BE2C (cell line): ENCODE measurements around the gene XXYLT1.

ENCODE experiments used
- DNase-seq: peaks from one replicate; pipeline ENCODE4 v3.0.0-alpha.2; 2020
- H3K27me3 ChIP-seq: fragments of 250-450 bp; sonication (Bioruptor Pico); 2 replicates; pipeline ENCODE4 v1.5.1; 2020; ENCODE audit warnings: mild to moderate bottlenecking
- H3K36me3 ChIP-seq: fragments of 250-450 bp; sonication (Bioruptor Pico); 2 replicates; pipeline ENCODE4 v1.5.1; 2020; ENCODE audit warnings: mild to moderate bottlenecking
- H3K4me1 ChIP-seq: fragments of 250-450 bp; sonication (Bioruptor Pico); 2 replicates; pipeline ENCODE4 v1.5.1; 2020
- H3K4me3 ChIP-seq: 2 replicates; pipeline ENCODE4 v1.5.1; 2011; ENCODE audit warnings: low read depth, low read length
- H3K9me3 ChIP-seq: fragments of 250-450 bp; sonication (Bioruptor Pico); 2 replicates; pipeline ENCODE4 v1.5.1; 2020
- TF ChIP-seq, protein P1 (sequence below): IDR thresholded peaks from 2 replicates; pipeline ENCODE4 v1.5.1; 2012; ENCODE audit warnings: mild to moderate bottlenecking, low read depth, low read length

The XXYLT1 gene

DNA sequence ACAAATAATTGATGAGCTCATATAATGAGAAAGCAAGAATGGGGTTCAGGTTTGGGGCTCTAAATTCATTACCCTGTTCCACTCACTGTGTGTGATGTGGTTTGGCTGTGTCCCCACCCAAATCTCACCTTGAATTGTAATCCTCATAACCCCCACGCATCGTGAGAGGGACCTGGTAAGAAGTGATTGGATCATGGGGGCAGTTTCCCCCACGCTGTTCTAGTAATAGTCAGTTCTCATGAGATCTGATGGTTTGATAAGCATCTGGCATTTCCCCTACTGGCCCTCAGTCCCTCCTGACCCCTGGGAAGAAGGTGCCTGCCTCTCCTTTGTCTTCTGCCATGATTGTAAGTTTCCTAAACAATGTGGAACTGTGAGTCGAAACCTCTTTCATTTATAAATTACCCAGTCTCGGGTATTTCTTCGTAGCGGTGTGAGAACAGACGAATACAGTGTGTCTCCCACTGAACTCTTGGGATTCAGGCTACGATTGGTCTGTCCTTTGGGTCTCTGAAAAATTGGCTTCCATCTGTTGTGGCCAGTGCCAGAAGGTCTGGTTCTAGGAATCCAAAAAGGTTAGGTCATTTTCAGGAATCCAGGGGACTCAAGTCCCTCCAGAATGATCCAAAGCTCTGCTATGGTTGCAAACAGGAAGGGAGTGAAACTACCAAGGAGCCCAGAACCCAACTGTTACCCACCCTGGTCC lies 87.7 kb downstream of the XXYLT1 start:
- DNase-seq: no peak
- no peak overlapping the region for H3K4me3 ChIP-seq
- H3K27me3 ChIP-seq: no peaks in the 10 kb centered on the region
- peaks cover 28% of the 10 kb centered on the region for H3K4me1 ChIP-seq
- no peaks in the 10 kb centered on the region; the same call in 1 of the 2 replicates for H3K36me3 ChIP-seq
- TF ChIP-seq, protein P1, sequence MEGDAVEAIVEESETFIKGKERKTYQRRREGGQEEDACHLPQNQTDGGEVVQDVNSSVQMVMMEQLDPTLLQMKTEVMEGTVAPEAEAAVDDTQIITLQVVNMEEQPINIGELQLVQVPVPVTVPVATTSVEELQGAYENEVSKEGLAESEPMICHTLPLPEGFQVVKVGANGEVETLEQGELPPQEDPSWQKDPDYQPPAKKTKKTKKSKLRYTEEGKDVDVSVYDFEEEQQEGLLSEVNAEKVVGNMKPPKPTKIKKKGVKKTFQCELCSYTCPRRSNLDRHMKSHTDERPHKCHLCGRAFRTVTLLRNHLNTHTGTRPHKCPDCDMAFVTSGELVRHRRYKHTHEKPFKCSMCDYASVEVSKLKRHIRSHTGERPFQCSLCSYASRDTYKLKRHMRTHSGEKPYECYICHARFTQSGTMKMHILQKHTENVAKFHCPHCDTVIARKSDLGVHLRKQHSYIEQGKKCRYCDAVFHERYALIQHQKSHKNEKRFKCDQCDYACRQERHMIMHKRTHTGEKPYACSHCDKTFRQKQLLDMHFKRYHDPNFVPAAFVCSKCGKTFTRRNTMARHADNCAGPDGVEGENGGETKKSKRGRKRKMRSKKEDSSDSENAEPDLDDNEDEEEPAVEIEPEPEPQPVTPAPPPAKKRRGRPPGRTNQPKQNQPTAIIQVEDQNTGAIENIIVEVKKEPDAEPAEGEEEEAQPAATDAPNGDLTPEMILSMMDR: no peak
- H3K9me3 ChIP-seq: no peaks in the 10 kb centered on the region

DNA sequence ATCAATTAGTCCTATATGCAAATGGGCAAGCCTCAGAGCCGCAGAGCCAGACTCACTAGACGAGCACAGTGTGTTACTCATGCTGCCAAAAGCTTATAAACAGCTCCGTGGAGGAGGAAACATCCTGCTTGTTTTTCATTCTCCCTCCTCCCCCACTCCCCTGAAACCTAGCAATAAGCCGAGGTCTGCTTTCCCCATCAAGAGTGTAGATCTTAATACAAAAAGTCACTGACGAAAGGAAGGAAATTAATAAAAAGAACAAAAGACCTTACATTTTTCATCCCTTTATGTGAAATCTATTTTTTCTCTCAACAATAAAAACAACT lies 88.5 kb downstream of the XXYLT1 start:
- H3K27me3 ChIP-seq: no peaks in the 10 kb centered on the region
- H3K36me3 ChIP-seq: no peaks in the 10 kb centered on the region; the same call in 1 of the 2 replicates
- H3K4me3 ChIP-seq: no peak overlapping the region
- H3K4me1 ChIP-seq: peaks cover 23% of the 10 kb centered on the region
- H3K9me3 ChIP-seq: no peaks in the 10 kb centered on the region
- DNase-seq: no peak
- TF ChIP-seq, protein P1: no peak

GRCh38 chr3:195181741-195182469 lies 89.1 kb downstream of the XXYLT1 start:
- TF ChIP-seq, protein P1: no peak
- Histone ChIP-seq H3K4me3 (no peak overlapping the region), H3K4me1 (peaks cover 23% of the 10 kb centered on the region), H3K27me3 (no peaks in the 10 kb centered on the region), H3K9me3 (no peaks in the 10 kb centered on the region), H3K36me3 (no peaks in the 10 kb centered on the region; the same call in 1 of the 2 replicates)
- no peak for DNase-seq

DNA sequence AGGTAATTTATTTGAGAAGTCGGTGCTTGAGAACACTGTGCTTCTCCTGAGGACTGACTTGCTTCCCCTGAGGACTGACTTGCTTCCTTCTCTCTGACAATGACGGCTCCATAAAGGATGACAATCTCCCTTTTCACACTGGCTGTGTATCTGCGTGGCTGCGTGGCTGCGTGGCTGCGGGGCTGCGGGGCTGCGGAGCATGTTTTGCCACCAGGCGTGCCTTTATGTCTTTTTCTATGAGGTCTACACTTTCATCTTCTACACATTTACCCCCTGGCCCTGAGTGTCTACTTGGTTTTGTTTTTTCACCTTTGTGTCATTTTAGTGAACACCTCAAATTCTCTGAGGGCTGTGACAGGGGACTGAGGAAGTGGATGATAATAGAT lies 89.9 kb downstream of the XXYLT1 start:
- TF ChIP-seq, protein P1: no peak
- no peak for DNase-seq
- no peaks in the 10 kb centered on the region for H3K27me3 ChIP-seq
- no peaks in the 10 kb centered on the region; the same call in 1 of the 2 replicates for H3K36me3 ChIP-seq
- no peaks in the 10 kb centered on the region for H3K9me3 ChIP-seq
- H3K4me3 ChIP-seq: no peak overlapping the region
- peaks cover 26% of the 10 kb centered on the region for H3K4me1 ChIP-seq

- H3K27me3 ChIP-seq: no peaks in the 10 kb centered on the region
- H3K4me1 ChIP-seq: peaks cover 26% of the 10 kb centered on the region
- no peaks in the 10 kb centered on the region; the same call in 1 of the 2 replicates for H3K36me3 ChIP-seq
- TF ChIP-seq, protein P1: no peak
- DNase-seq: no peak
- no peaks in the 10 kb centered on the region for H3K9me3 ChIP-seq
- no peak overlapping the region for H3K4me3 ChIP-seq
These were observed 90.4 kb downstream of the XXYLT1 start for GRCh38 chr3:195180490-195181112.
